Measurements from ENCODE around the gene ST3GAL3. TPM values are rescaled to one million over a fixed set of nuclear protein-coding genes. Genes with fewer than 3 reads are reported as not detected.

The ST3GAL3 gene
- total and polyA plus RNA-seq, 2 experiments from 2014 or later = 4.5 to 7.0 TPM

DNA sequence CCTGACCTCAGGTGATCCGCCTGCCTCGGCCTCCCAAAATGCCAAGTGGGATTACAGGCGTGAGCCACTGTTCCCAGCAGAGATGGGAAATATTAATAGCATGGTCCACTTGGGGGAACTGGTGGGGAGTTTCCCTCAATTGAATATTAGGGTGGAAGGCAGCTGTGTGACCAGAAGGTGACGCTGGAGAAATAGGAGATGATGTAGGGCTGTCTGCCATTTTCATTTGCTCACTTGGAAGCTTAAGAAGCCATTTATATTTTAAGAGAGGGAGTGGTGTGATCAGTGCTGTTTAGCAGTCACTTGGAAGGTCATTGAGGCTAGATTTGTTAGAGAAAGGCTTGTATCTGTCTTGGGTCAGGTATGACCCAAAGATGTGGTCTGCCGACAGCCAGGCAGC is 37.5 kb upstream of the ST3GAL3 start:
- H3K9me3 Mint-ChIP-seq = no peaks in the 10 kb centered on the region
- Histone ChIP-seq H4K20me1 (replicated peaks; ENCODE audit: insufficient read depth) (peaks cover 60% of the 10 kb centered on the region), H2AFZ (no peak overlapping the region), H3K4me2 (no peak overlapping the region), H3F3A (replicated peaks; ENCODE audit: low read depth) (peaks cover 33% of the 10 kb centered on the region; the same call in 1 of the 2 replicates), H3K27me3 (ENCODE audit: insufficient read depth) (no peaks in the 10 kb centered on the region), H3K9me2 (ENCODE audit: insufficient read depth) (no peaks in the 10 kb centered on the region), H3K4me3 (no peak overlapping the region), H3K79me2 (replicated peaks; ENCODE audit: insufficient read depth) (peaks cover 68% of the 10 kb centered on the region), H3K4me1 (ENCODE audit: insufficient read depth) (no peaks in the 10 kb centered on the region), H3K36me3 (ENCODE audit: insufficient read depth) (peaks cover 97% of the 10 kb centered on the region), H3K27ac (ENCODE audit: low read depth) (no peak overlapping the region)
- DNase-seq (ENCODE audit: low spot score) (no peak), ATAC-seq (no peak)
- 0 out of 2 replicates have a peak overlapping the region, but pooled peaks have one; percentile 18 for H3K27ac Mint-ChIP-seq
- peaks cover 98% of the 10 kb centered on the region for H3K36me3 Mint-ChIP-seq (ENCODE audit: low read depth)
- H3K4me1 Mint-ChIP-seq = no peaks in the 10 kb centered on the region
- no peak overlapping the region for H3K4me3 Mint-ChIP-seq
- TF ChIP-seq NANOG (IDR thresholded peaks at IDR 0.05; ENCODE audit: borderline replicate concordance) = no peak
- TF ChIP-seq, protein P1, sequence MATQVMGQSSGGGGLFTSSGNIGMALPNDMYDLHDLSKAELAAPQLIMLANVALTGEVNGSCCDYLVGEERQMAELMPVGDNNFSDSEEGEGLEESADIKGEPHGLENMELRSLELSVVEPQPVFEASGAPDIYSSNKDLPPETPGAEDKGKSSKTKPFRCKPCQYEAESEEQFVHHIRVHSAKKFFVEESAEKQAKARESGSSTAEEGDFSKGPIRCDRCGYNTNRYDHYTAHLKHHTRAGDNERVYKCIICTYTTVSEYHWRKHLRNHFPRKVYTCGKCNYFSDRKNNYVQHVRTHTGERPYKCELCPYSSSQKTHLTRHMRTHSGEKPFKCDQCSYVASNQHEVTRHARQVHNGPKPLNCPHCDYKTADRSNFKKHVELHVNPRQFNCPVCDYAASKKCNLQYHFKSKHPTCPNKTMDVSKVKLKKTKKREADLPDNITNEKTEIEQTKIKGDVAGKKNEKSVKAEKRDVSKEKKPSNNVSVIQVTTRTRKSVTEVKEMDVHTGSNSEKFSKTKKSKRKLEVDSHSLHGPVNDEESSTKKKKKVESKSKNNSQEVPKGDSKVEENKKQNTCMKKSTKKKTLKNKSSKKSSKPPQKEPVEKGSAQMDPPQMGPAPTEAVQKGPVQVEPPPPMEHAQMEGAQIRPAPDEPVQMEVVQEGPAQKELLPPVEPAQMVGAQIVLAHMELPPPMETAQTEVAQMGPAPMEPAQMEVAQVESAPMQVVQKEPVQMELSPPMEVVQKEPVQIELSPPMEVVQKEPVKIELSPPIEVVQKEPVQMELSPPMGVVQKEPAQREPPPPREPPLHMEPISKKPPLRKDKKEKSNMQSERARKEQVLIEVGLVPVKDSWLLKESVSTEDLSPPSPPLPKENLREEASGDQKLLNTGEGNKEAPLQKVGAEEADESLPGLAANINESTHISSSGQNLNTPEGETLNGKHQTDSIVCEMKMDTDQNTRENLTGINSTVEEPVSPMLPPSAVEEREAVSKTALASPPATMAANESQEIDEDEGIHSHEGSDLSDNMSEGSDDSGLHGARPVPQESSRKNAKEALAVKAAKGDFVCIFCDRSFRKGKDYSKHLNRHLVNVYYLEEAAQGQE (IDR thresholded peaks at IDR 0.05; ENCODE audit: unreplicated experiment) = no peak
- no peak for TF ChIP-seq CREB1 (CRISPR knock-in tag; IDR thresholded peaks at IDR 0.05; ENCODE audit: low read depth)
- no peak for TF ChIP-seq ZNF462 (CRISPR knock-in tag; IDR thresholded peaks at IDR 0.05)
- TF ChIP-seq ETS1 (IDR thresholded peaks at IDR 0.05) = no peak
- TF ChIP-seq JUNB (IDR thresholded peaks at IDR 0.05; ENCODE audit: unreplicated experiment) = no peak
- TF ChIP-seq ZNF114 (CRISPR knock-in tag; IDR thresholded peaks at IDR 0.05) = no peak
- no peak for TF ChIP-seq EZH2 (IDR thresholded peaks at IDR 0.05; ENCODE audit: low read depth, unreplicated experiment)
- TF ChIP-seq POLR2AphosphoS5 (IDR thresholded peaks at IDR 0.05; ENCODE audit: low read depth) = no peak
- TF ChIP-seq, protein P2, sequence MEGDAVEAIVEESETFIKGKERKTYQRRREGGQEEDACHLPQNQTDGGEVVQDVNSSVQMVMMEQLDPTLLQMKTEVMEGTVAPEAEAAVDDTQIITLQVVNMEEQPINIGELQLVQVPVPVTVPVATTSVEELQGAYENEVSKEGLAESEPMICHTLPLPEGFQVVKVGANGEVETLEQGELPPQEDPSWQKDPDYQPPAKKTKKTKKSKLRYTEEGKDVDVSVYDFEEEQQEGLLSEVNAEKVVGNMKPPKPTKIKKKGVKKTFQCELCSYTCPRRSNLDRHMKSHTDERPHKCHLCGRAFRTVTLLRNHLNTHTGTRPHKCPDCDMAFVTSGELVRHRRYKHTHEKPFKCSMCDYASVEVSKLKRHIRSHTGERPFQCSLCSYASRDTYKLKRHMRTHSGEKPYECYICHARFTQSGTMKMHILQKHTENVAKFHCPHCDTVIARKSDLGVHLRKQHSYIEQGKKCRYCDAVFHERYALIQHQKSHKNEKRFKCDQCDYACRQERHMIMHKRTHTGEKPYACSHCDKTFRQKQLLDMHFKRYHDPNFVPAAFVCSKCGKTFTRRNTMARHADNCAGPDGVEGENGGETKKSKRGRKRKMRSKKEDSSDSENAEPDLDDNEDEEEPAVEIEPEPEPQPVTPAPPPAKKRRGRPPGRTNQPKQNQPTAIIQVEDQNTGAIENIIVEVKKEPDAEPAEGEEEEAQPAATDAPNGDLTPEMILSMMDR (conservative IDR thresholded peaks at IDR 0.05; ENCODE audit: low read depth in 2 of 2) = no peak
- TF ChIP-seq ZNF331 (CRISPR knock-in tag; IDR thresholded peaks at IDR 0.05; ENCODE audit: low read depth) = no peak
- TF ChIP-seq EZH2phosphoT487 (IDR thresholded peaks at IDR 0.05; ENCODE audit: unreplicated experiment) = no peak
- TF ChIP-seq STAT1 (IDR thresholded peaks at IDR 0.05; ENCODE audit: unreplicated experiment) = no peak
- peaks cover 7% of the 10 kb centered on the region for H3K27me3 Mint-ChIP-seq (ENCODE audit: insufficient read depth, low read depth, poor library complexity)

Measured in GM23338 (cell line).